ENCODE measurements around the gene BDKRB1. TPM values are rescaled to one million over a fixed set of nuclear protein-coding genes. Genes with fewer than 3 reads are reported as not detected.
A peak's percentile ranks its signal among the peaks of the same experiment; 100 is the strongest.

The BDKRB1 gene
- total RNA-seq, 2 donors from 2014 or later = not detected

DNA sequence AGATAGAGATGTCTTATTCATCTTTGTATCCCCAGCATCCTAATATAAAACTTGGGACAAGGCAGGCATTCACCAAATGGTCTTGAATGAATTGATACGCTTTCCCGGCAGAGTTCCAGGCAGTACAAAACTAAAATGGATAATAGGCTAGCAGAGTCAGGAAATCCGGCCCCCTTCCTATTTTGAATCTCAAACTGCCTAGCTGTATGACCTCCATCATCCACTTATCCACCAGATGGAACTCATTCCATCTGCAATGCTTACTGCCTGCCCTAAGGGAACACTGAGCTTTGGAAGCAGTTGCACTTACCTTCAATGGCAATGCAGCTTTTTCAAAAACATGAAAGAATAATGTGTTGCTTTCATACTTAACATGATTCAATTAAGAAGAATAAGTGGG, 43.4 kb downstream of the BDKRB1 start:
- H3K36me3 Mint-ChIP-seq (ENCODE audit: low read depth) = peaks cover 56% of the 10 kb centered on the region
- no peak for ATAC-seq (replicated peaks)
- H3K9me3 Mint-ChIP-seq = no peaks in the 10 kb centered on the region
- no peaks in the 10 kb centered on the region for H3K27me3 Mint-ChIP-seq
- no peak overlapping the region for H3K27ac Mint-ChIP-seq
- no peak overlapping the region for H3K4me3 Mint-ChIP-seq
- H3K4me1 Mint-ChIP-seq = no peaks in the 10 kb centered on the region

DNA sequence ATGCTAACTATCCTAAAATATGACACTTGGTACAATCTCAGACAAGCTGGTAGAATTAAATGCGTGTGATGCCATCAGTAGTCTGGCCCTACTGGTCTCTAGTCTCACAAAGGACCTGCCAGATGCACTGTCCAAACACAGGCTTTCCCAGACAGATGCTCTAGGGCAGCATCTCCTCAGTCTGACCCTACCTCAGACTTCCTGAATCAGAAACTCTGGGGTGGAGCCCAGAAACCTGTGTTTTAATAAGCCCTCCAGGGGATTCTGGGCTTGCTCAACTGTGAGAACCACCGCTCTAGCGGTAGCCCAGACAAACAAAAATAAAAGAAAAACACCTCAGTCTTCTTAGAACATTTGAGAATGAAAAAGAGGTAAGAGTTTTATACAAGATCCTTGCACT, 48.0 kb downstream of the BDKRB1 start:
- no peaks in the 10 kb centered on the region for H3K9me3 Mint-ChIP-seq
- peaks cover 83% of the 10 kb centered on the region for H3K36me3 Mint-ChIP-seq (ENCODE audit: low read depth)
- H3K27me3 Mint-ChIP-seq = no peaks in the 10 kb centered on the region
- no peaks in the 10 kb centered on the region for H3K4me1 Mint-ChIP-seq
- H3K27ac Mint-ChIP-seq = no peak overlapping the region
- ATAC-seq (replicated peaks) = no peak
- H3K4me3 Mint-ChIP-seq = no peak overlapping the region

DNA sequence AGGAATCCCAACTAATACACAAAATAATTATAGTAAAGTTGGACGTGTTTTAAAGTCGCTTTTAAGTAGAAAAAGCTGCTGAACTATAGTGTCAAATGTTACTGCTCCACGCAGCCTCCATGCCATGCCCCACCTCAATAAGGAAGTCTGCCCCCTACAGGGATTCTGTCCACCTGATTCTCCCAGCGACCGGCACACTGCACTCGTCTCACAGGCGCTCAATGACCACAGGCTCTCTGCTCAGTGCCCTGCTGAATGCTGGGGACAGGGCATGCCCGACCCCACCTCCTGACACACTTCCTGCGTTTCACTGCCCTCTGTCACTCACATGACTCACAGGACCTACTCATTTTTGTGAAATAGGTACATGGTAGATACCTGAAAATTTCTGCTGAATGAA, 48.9 kb downstream of the BDKRB1 start:
- Mint-ChIP-seq H3K27ac (no peak overlapping the region), H3K36me3 (ENCODE audit: low read depth) (peaks cover 86% of the 10 kb centered on the region), H3K9me3 (no peaks in the 10 kb centered on the region), H3K4me3 (no peak overlapping the region), H3K4me1 (no peaks in the 10 kb centered on the region), H3K27me3 (no peaks in the 10 kb centered on the region)
- no peak for ATAC-seq (replicated peaks)

DNA sequence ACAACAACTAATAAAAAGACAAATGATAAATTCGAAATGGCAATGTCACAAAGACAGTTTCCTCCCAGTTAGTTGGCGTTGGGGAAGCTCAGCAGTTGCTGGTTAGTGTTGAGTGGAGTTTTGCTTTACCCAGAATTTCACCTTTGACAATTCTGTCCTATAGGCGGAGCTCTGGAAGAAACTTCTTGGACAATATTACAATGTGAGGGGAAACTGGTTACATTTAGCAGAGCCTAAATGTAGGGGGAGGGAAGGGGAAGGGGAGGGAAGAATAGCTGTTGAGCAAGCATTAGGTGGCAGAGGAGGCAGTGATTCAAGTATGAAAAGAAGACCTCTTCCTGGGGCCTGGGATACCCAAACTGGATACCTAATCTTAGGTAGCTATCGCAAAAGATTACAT, 51.4 kb downstream of the BDKRB1 start:
- no peaks in the 10 kb centered on the region for H3K4me1 Mint-ChIP-seq
- no peak overlapping the region for H3K4me3 Mint-ChIP-seq
- no peaks in the 10 kb centered on the region for H3K27me3 Mint-ChIP-seq
- ATAC-seq (replicated peaks) = no peak
- peaks cover 94% of the 10 kb centered on the region for H3K36me3 Mint-ChIP-seq (ENCODE audit: low read depth)
- no peaks in the 10 kb centered on the region for H3K9me3 Mint-ChIP-seq
- no peak overlapping the region for H3K27ac Mint-ChIP-seq

DNA sequence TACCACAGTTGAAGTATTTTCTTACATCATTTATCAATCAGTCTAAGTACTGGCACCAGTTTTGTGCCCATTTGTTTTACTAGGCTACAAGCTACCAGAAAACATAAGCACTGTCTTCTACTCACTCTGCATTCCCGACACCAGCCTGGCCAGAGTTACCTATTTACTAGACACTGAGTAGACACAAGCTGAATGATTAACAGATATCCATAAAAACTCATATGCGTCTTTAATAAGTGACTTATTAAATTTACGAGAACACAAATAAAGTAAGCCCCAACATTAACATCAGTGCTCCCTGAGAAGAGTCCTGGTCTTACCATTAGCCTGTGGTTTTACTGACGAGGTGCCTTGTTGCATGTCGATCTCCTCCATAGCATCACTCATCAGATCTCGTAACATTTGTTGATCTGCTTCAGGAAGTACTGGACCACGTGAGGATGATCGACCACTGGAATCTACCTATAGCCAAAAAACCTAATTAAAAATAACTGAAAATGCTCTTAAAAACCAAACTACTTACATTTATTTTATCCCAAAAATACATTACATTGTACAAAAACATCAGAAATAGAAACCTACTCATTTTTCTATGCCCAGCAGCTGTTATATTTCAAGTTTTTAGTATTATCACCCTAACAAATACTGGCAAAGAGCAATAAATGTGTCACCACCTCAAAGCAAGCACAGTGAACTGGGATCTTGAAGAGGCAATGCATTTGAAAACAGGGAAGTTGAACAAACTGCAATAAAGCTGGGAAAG, 53.3 kb downstream of the BDKRB1 start:
- no peak for ATAC-seq (replicated peaks)

DNA sequence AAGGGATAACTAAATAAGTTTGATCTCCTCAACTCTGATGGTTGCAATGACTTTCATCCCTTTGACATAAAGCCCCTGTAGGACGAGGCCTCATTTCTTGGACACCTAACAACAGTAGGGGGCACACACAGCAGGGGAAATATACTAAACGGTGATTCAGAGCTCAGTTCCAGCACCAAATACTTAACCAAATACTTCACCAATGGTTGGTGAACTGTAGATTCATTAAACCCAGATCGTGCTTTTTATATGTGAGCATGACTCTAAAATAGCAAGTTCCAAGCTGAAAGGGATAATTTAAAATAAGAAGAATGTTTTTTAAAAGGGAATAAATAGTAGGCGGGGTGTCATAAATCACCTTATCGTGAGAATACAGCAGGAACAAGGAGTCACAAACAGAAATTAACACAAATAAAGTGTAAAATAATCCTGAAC, 53.9 kb downstream of the BDKRB1 start:
- H3K4me1 Mint-ChIP-seq = no peaks in the 10 kb centered on the region
- no peak overlapping the region for H3K4me3 Mint-ChIP-seq
- no peaks in the 10 kb centered on the region for H3K9me3 Mint-ChIP-seq
- no peak overlapping the region for H3K27ac Mint-ChIP-seq
- H3K36me3 Mint-ChIP-seq (ENCODE audit: low read depth) = peaks cover 95% of the 10 kb centered on the region
- H3K27me3 Mint-ChIP-seq = no peaks in the 10 kb centered on the region
- no peak for ATAC-seq (replicated peaks)

More for the DNA sequence above, 53.3 kb downstream of the BDKRB1 start:
- no peak overlapping the region for H3K4me3 Mint-ChIP-seq
- no peaks in the 10 kb centered on the region for H3K9me3 Mint-ChIP-seq
- no peaks in the 10 kb centered on the region for H3K27me3 Mint-ChIP-seq
- H3K27ac Mint-ChIP-seq = peak overlapping the region; percentile 72
- no peaks in the 10 kb centered on the region for H3K4me1 Mint-ChIP-seq
- H3K36me3 Mint-ChIP-seq (ENCODE audit: low read depth) = peaks cover 95% of the 10 kb centered on the region

DNA sequence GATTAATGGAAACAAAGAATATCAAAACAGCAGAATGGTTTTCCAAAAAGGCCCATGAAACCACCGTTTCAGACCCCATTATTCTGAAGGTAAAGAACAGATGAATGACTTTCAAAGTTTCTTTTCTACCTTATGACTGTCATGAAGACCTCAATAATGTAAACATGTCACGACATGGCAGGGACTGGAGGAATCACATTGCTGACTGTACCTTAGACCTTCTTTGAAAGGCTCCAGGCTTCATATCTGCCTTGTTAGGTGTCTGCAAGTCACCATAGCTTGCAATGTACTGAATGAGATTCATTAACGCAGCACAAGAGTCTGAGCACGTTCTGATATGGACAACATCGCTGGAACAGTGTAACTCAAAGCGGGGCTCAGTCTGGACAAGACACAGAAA, 54.9 kb downstream of the BDKRB1 start:
- Mint-ChIP-seq H3K4me3 (no peak overlapping the region), H3K4me1 (no peaks in the 10 kb centered on the region), H3K36me3 (ENCODE audit: low read depth) (peaks cover 95% of the 10 kb centered on the region), H3K9me3 (no peaks in the 10 kb centered on the region), H3K27me3 (no peaks in the 10 kb centered on the region), H3K27ac (no peak overlapping the region)
- ATAC-seq (replicated peaks) = no peak

Other genes with a start within 250 kb of the BDKRB1 start
- 1 to 10 TPM; 1.3 to 2.8 TPM for gene C14orf132, start 216.8 kb upstream of the BDKRB1 start, total RNA-seq
- gene BDKRB2, start 51.4 kb upstream of the BDKRB1 start, total RNA-seq = not detected
- 10 to 100 TPM; 18.3 to 20.5 TPM for gene ATG2B, start 107.1 kb downstream of the BDKRB1 start, total RNA-seq
- 10 to 100 TPM in 1 of 2 donors, 1 to 10 TPM in 1; 8.8 to 19.8 TPM for gene GSKIP, start 107.3 kb downstream of the BDKRB1 start, total RNA-seq
- gene AK7, start 135.9 kb downstream of the BDKRB1 start, total RNA-seq = under 1 TPM; 0.35 to 0.95 TPM
- gene PAPOLA, start 246.2 kb downstream of the BDKRB1 start, total RNA-seq = 100 to 1,000 TPM; 163 to 255 TPM

Measured in activated T-helper 17 cell treated with anti-CD3 and anti-CD28 coated beads, Interleukin-2, amount 50 U/mL, for 72 hours (primary cell).